Coronary artery (tissue), 2 donors: ENCODE data around the gene MED27.

Source experiments
- DNase-seq: peaks from one replicate; pipeline ENCODE4 v3.0.0-alpha.2; 2017; ENCODE audit warnings: low spot score
- H3K27ac ChIP-seq, 2 donors: fragments of 200-600 bp; sonication (generic); one replicate each; pipeline ENCODE4 v1.5.1; 2016 to 2019
- H3K4me3 ChIP-seq: fragments of 200-600 bp; sonication (generic); 2 replicates; pipeline ENCODE4 v1.5.1; 2016; ENCODE audit warnings: mild to moderate bottlenecking, moderate library complexity
- TF ChIP-seq, protein P1 (sequence below): fragments of 200-600 bp; sonication (generic); IDR thresholded peaks from one replicate; pipeline ENCODE4 v1.5.1; 2019; ENCODE audit warnings: antibody characterized with exemption

MED27 gene

DNA sequence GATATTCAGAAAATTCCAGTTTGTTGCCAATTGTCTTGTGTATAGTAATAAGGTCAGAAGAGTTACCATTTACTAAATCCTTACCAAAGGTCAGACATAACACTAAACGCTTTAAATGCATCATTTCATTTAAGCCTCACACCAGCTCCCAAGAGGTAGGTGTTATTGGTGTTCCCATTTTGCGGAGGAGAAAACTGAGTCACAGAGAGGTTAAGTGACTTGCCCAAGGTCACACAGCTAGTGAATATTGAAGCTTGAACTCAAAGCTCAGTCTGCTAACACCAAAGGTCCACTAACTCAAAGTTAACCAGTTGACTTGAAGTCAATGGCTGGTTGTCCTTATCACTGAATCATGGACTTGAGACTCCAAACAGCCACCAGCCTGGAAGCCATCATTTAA lies 41.4 kb upstream of the MED27 start:
- no peak for DNase-seq
- TF ChIP-seq, protein P1, sequence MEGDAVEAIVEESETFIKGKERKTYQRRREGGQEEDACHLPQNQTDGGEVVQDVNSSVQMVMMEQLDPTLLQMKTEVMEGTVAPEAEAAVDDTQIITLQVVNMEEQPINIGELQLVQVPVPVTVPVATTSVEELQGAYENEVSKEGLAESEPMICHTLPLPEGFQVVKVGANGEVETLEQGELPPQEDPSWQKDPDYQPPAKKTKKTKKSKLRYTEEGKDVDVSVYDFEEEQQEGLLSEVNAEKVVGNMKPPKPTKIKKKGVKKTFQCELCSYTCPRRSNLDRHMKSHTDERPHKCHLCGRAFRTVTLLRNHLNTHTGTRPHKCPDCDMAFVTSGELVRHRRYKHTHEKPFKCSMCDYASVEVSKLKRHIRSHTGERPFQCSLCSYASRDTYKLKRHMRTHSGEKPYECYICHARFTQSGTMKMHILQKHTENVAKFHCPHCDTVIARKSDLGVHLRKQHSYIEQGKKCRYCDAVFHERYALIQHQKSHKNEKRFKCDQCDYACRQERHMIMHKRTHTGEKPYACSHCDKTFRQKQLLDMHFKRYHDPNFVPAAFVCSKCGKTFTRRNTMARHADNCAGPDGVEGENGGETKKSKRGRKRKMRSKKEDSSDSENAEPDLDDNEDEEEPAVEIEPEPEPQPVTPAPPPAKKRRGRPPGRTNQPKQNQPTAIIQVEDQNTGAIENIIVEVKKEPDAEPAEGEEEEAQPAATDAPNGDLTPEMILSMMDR, result no peak
- no peak overlapping the region for H3K4me3 ChIP-seq
- no peak overlapping the region for H3K27ac ChIP-seq

DNA sequence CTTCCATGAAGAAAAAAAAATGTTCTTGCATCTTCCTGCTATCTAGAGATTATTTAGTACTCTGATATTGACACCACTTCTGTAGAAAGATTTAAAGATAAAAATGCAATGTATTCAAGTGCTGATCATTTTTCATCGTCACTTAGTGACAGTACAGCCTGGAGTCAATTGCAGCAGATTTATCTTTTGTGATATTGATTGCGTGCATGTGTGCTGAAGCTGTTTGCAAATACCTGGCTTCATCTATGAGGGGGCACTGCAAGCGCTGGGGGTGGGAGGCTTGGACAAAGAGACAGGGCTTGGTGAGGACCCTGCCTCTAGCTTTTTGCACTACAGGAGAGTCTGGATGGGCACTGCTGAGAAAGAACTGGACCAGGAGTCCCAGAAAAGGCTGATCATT lies 38.0 kb upstream of the MED27 start:
- Histone ChIP-seq H3K27ac (no peak overlapping the region), H3K4me3 (no peak overlapping the region)
- no peak for DNase-seq
- TF ChIP-seq, protein P1, result no peak

DNA sequence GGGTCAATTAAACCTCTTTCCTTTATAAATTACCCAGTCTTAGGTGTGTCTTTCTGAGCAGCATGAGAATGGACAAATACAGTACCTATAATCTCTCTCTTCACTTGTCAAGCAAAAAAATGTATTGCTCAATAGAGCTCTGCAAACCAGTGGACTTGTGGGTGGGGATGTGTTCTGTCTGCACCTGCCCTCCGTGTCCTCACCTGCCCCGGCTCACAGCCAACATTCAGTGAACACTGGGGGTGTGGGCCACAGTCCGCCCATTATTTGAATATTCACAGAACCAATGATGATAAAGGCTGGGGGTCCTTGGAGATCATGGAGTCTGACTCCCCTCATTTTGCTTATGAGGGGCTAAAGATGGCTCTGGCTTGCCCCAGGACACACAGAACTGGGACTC lies 36.9 kb upstream of the MED27 start:
- Histone ChIP-seq H3K27ac (no peak overlapping the region), H3K4me3 (no peak overlapping the region)
- DNase-seq, result no peak
- TF ChIP-seq, protein P1, result no peak

DNA sequence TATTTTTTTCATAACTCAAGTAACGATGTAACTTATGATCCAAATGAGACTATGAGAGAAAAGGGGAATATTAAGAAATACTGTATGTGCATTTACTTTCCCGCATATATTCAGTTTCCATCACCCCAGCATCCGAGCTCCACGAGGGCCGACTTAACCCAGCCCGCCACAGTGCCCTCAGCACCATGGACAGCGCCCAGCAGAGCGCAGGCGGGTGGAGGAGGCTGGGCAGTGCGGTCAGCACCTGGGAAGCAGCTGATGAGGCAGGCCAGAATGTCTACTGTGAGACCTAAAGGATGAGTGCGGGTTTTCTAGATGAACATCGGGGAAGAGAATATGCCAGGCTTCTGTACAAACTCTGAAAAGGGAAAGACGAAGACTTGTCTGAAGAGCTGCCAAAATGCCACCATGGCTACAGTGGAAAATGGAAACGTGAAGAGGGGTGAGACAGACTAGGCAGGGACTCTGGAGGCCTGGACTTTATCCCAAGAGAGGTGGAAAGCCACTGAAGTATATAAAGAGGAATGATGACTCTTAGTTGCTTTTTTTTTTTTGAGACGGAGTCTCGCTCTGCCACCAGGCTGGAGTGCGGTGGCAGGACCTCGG lies 34.5 kb upstream of the MED27 start:
- no peak for DNase-seq
- TF ChIP-seq, protein P1, result no peak
- Histone ChIP-seq H3K27ac (no peak overlapping the region), H3K4me3 (no peak overlapping the region)

DNA sequence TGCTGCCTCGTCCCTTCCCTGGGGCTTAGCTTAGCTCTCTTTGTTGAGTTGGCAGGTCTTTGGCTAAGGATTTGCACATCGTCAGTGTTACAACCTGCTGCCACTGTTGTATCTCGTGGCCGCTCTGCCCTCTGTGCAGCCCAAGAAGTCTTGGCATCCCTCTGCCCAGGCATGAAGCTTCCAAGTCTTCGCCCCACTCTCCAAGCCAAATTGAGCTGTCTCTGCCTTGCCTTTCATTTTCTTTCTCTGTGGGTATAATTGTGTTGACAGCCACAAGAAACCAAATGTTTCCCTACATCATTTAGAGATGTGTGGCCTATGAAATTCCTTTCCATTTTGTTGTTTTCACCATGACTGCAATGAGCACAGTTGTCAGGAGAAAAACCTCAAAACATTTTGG lies 29.6 kb upstream of the MED27 start:
- TF ChIP-seq, protein P1, result no peak
- Histone ChIP-seq H3K4me3 (no peak overlapping the region), H3K27ac (no peak overlapping the region)
- no peak for DNase-seq

DNA sequence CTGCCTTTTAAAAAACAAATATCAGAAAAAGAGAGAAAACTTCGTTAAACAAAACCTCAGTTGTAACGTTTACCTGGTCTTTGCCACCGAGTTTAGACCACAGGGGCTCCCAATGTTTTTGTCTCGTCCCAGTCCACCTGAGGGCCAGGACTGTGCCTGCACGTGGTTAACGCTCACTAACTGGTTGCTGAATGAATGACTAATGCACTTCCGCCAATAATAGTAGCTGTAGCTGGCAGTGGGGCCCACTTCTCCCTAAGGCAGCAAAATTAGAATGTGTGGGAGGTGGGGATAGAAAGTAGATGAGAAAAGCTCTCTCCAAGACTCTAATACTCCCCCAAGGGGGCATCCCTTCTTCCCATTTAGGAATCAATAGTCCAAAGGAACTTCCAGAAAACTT lies 29.1 kb upstream of the MED27 start:
- TF ChIP-seq, protein P1, result no peak
- no peak for DNase-seq

DNA sequence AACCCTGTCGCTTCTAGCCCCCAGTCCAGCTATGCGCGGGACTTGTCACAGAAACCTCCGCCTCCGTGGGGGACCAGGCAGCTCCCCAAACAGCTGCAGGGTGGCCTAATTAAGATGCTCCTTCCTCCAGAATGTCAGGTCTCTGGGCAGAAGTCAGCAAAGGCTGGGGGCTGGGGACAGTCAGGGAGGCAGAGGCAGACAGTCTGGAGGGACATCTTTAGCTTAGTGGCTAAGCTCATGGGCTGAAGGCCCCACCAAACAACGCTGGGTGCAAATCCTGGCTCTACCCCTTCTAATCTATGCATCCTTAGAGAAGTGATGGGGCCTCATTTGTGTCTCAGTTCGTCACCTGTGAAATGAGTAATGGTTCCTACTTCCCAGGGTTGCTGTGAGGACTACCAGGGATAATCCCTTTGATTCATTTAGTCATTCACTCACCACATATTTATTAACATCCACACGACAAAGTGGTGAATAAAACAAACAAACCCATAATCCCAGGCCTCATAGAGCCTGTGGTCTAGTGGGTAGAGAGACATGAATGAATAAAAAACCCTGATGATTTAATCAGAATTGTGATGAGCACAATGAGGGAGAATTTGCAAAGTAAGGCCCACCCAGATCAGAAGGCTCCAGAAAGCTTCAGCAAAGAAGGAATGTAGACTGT lies 20.2 kb upstream of the MED27 start:
- H3K27ac ChIP-seq, result no peak overlapping the region
- TF ChIP-seq, protein P1, result no peak
- DNase-seq, result no peak
- H3K4me3 ChIP-seq, result no peak overlapping the region

More for the DNA sequence above, 29.1 kb upstream of the MED27 start:
- Histone ChIP-seq H3K4me3 (no peak overlapping the region), H3K27ac (no peak overlapping the region)
